ENCODE measurements around the gene TMF1.

The TMF1 gene

DNA sequence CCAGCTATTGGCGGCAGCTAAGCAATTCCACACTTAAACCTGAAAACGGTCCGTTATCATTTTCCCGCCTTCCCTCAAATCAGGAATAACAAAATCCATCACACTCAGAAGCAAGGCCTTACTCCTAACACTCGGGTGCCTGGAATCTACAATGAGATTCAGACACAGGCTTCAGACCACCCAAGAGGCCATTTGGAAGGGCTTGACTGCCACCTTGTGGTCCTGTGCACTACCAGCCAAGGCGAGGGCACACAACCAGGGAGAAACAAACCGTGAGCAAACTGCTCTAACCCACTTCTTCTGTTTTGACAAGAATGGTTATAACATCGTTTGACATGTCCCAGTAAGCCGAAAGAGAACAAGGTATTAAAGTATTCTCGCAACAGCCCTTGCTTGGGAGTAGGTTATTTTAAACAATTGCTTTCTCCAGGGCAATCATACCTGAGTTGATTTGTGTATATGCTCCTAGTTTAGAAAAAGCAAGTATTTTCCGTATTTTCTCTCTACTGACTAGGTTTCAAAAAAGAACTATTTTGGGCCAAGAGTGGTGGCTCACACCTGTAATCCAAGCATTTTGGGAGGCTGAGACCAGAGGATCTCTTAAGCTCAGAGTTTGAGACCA, 79.7 kb downstream of the TMF1 start:
- DNase-seq, result peak; percentile 37
